ENCODE measurements around the gene COL23A1.
A peak's percentile ranks its signal among the peaks of the same experiment; 100 is the strongest.

The COL23A1 gene

DNA sequence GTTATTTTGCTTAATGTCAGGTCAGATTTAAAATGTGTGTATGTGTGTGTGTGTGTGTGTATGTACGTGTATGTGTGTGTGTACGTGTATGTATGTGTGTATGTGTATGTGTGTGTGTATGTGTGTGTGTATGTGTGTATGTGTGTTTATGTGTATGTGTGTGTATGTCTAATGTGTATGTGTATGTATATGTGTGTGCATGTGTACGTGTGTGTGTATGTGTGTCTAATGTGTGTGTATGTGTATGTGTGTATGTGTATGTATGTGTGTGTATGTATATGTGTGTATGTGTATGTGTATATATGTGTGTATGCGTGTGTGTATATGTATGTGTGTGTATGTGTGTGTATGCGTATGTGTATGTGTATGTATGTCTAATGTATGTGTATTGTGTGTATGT is 232.5 kb downstream of the COL23A1 start:
- POLR2A ChIA-PET, result no interaction called here
- Histone ChIP-seq H3K36me3 (ENCODE audit: control insufficient read depth in 2 of 2, insufficient read depth in 1 of 2, low read length in 2 of 2) (no peaks in the 10 kb centered on the region), H3K27ac (ENCODE audit: extremely low read depth, low read depth, low read length) (no peak overlapping the region), H3K4me1 (ENCODE audit: control insufficient read depth, insufficient read depth, low read length) (no peaks in the 10 kb centered on the region), H3K9me3 (ENCODE audit: control insufficient read depth, insufficient read depth, low read depth, low read length) (no peaks in the 10 kb centered on the region), H3K4me3 (ENCODE audit: low read depth, low read length) (no peak overlapping the region)
- peak; percentile 96 for TF ChIP-seq ZSCAN4 (tag by site-specific recombination; IDR thresholded peaks at IDR 0.05)
- TF ChIP-seq, protein P1, sequence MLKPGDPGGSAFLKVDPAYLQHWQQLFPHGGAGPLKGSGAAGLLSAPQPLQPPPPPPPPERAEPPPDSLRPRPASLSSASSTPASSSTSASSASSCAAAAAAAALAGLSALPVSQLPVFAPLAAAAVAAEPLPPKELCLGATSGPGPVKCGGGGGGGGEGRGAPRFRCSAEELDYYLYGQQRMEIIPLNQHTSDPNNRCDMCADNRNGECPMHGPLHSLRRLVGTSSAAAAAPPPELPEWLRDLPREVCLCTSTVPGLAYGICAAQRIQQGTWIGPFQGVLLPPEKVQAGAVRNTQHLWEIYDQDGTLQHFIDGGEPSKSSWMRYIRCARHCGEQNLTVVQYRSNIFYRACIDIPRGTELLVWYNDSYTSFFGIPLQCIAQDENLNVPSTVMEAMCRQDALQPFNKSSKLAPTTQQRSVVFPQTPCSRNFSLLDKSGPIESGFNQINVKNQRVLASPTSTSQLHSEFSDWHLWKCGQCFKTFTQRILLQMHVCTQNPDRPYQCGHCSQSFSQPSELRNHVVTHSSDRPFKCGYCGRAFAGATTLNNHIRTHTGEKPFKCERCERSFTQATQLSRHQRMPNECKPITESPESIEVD (tag by site-specific recombination; IDR thresholded peaks at IDR 0.05), result no peak
- 0 out of 2 replicates have a peak, but pooled peaks have one; percentile 28 for TF ChIP-seq ZNF239 (tag by site-specific recombination; IDR thresholded peaks at IDR 0.05)
- CTCF ChIA-PET, result no interaction called here

DNA sequence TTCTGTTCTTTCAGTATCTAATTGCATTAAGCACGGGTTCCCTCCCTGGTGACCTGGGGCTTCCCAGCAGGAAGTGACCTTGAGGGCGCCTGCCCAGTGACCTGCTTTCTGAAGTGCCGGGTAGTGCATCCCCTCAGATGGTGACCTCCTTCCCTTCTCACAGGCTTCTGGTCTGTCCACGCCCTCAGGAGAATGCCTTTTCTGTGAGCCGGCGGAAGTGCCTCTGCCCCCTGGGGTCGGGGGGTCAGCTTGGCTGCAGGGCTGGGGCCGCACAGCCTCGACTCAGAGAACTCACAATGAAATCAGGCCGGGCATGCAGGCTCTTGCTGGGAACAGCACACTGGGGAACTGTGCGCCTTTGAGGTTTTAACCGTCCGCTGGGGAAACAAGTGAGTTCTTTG is 233.1 kb downstream of the COL23A1 start:
- no peak overlapping the region for H3K4me3 ChIP-seq (ENCODE audit: low read depth, low read length)
- H3K9me3 ChIP-seq (ENCODE audit: control insufficient read depth, insufficient read depth, low read depth, low read length), result no peaks in the 10 kb centered on the region
- H3K4me1 ChIP-seq (ENCODE audit: control insufficient read depth, insufficient read depth, low read length), result no peaks in the 10 kb centered on the region
- H3K36me3 ChIP-seq (ENCODE audit: control insufficient read depth in 2 of 2, insufficient read depth in 1 of 2, low read length in 2 of 2), result no peaks in the 10 kb centered on the region
- CTCF ChIA-PET, result interaction anchor here (0.6 kb wide), 1 partner anchor 87 kb away, joined by 3 read pairs; no protein-coding TSS in a partner anchor
- no peak overlapping the region for H3K27ac ChIP-seq (ENCODE audit: extremely low read depth, low read depth, low read length)
- no peak for TF ChIP-seq SCRT1 (tag by site-specific recombination; IDR thresholded peaks at IDR 0.05; ENCODE audit: borderline replicate concordance)
- no peak for TF ChIP-seq SP3 (tag by site-specific recombination; IDR thresholded peaks at IDR 0.05)
- TF ChIP-seq ZNF558 (tag by site-specific recombination; IDR thresholded peaks at IDR 0.05), result no peak
- no peak for TF ChIP-seq RBAK (tag by site-specific recombination; IDR thresholded peaks at IDR 0.05)
- no peak for TF ChIP-seq WT1 (tag by site-specific recombination; IDR thresholded peaks at IDR 0.05)
- TF ChIP-seq ZNF544 (tag by site-specific recombination; IDR thresholded peaks at IDR 0.05), result no peak
- TF ChIP-seq ZNF777 (tag by site-specific recombination; IDR thresholded peaks at IDR 0.05; ENCODE audit: borderline replicate concordance), result no peak
- no peak for TF ChIP-seq YY1 (tag by site-specific recombination; IDR thresholded peaks at IDR 0.05)
- TF ChIP-seq ZNF645 (tag by site-specific recombination; IDR thresholded peaks at IDR 0.05), result no peak
- TF ChIP-seq ZBTB1 (tag by site-specific recombination; IDR thresholded peaks at IDR 0.05), result no peak
- no peak for TF ChIP-seq ZFP37 (tag by site-specific recombination; IDR thresholded peaks at IDR 0.05)
- POLR2A ChIA-PET, result no interaction called here

GRCh38 chr5:178356431-178356872 is 233.7 kb downstream of the COL23A1 start:
- CTCF ChIA-PET, result interaction anchor here (0.6 kb wide), 1 partner anchor 88 kb away, joined by 3 read pairs; no protein-coding TSS in a partner anchor
- no peaks in the 10 kb centered on the region for H3K9me3 ChIP-seq (ENCODE audit: control insufficient read depth, insufficient read depth, low read depth, low read length)
- H3K4me1 ChIP-seq (ENCODE audit: control insufficient read depth, insufficient read depth, low read length), result no peaks in the 10 kb centered on the region
- no peak overlapping the region for H3K27ac ChIP-seq (ENCODE audit: extremely low read depth, low read depth, low read length)
- no peaks in the 10 kb centered on the region for H3K36me3 ChIP-seq (ENCODE audit: control insufficient read depth in 2 of 2, insufficient read depth in 1 of 2, low read length in 2 of 2)
- TF ChIP-seq ZNF138 (tag by site-specific recombination; IDR thresholded peaks at IDR 0.05; ENCODE audit: borderline replicate concordance) (no peak), ZNF501 (tag by site-specific recombination; IDR thresholded peaks at IDR 0.05) (no peak), ZSCAN4 (tag by site-specific recombination; IDR thresholded peaks at IDR 0.05) (no peak), MZF1 (tag by site-specific recombination; IDR thresholded peaks at IDR 0.05; ENCODE audit: borderline replicate concordance) (no peak), SETDB1 (IDR thresholded peaks at IDR 0.05; ENCODE audit: insufficient read length, low read length) (no peak), ZNF610 (tag by site-specific recombination; IDR thresholded peaks at IDR 0.05; ENCODE audit: borderline replicate concordance) (no peak), ZNF169 (tag by site-specific recombination; IDR thresholded peaks at IDR 0.05) (no peak), ZNF548 (tag by site-specific recombination; IDR thresholded peaks at IDR 0.05) (no peak)
- H3K4me3 ChIP-seq (ENCODE audit: low read depth, low read length), result no peak overlapping the region
- POLR2A ChIA-PET, result no interaction called here

All from HEK293 (cell line).